Keratinocyte (primary cell): ENCODE results near the gene GSTM5. TPM values are rescaled to one million over a fixed set of nuclear protein-coding genes. Genes with fewer than 3 reads are reported as not detected.
"Not testable (repeated sequence)": the region's sequence is repeated elsewhere in the genome, so short reads cannot be mapped to it uniquely, and the experiment has no call there.

ENCODE experiments used
- DNase-seq: peaks from one replicate; pipeline ENCODE4 v3.0.0-alpha.2; 2011; ENCODE audit warnings: low read depth, missing footprints, low spot score
- FAIRE-seq: peaks from 2 replicates; lab custom pipeline; 2011; peaks lifted over from hg19 to GRCh38; lab: Jason Lieb, UNC
- H2AFZ ChIP-seq: 2 replicates; pipeline ENCODE4 v1.6.0; 2012; ENCODE audit warnings: low read length, control low read depth, inconsistent platforms; ENCODE audit not compliant: control insufficient read depth
- H3K27ac ChIP-seq: 2 replicates; pipeline ENCODE4 v1.5.1; 2011; ENCODE audit warnings: low read length; ENCODE audit not compliant: control insufficient read depth, insufficient read depth
- H3K27me3 ChIP-seq: 3 replicates; pipeline ENCODE4 v1.6.0; 2011; ENCODE audit warnings: low read length; ENCODE audit not compliant: control insufficient read depth, insufficient read depth; ENCODE audit errors: extremely low read depth
- H3K36me3 ChIP-seq, 2 experiments: 2 replicates in 1 of 2; 3 replicates in 1 of 2; pipeline ENCODE4 v1.5.1; 2011; ENCODE audit warnings: low read length in 2 of 2, mild to moderate bottlenecking in 1 of 2; ENCODE audit not compliant: control insufficient read depth in 2 of 2, insufficient read depth in 2 of 2; ENCODE audit errors: extremely low read depth in 1 of 2
- H3K4me1 ChIP-seq: 3 replicates; pipeline ENCODE4 v1.5.1; 2011; ENCODE audit warnings: low read length; ENCODE audit not compliant: control insufficient read depth, insufficient read depth; ENCODE audit errors: extremely low read depth
- H3K4me2 ChIP-seq: 3 replicates; pipeline ENCODE4 v1.6.0; 2011; ENCODE audit warnings: low read depth, low read length; ENCODE audit not compliant: control insufficient read depth, insufficient read depth; ENCODE audit errors: extremely low read depth
- H3K4me3 ChIP-seq, 3 experiments: fragments of 200-600 bp in 1 of 3; sonication (generic) in 1 of 3; 2 replicates in 2 of 3; 3 replicates in 1 of 3; pipeline ENCODE4 v1.5.1; 2011 to 2016; ENCODE audit warnings: low read length in 3 of 3, mild to moderate bottlenecking in 3 of 3, control low read depth in 2 of 3, inconsistent platforms in 1 of 3, low read depth in 1 of 3, mixed read lengths in 1 of 3, mixed run types in 1 of 3, moderate library complexity in 1 of 3; ENCODE audit not compliant: control insufficient read depth in 2 of 3, insufficient read depth in 2 of 3; ENCODE audit errors: extremely low read depth in 1 of 3
- H3K79me2 ChIP-seq: 2 replicates; pipeline ENCODE4 v1.6.0; 2012; ENCODE audit warnings: low read length; ENCODE audit not compliant: control insufficient read depth, insufficient read depth
- H3K9ac ChIP-seq: 3 replicates; pipeline ENCODE4 v1.6.0; 2011; ENCODE audit warnings: low read length; ENCODE audit not compliant: control insufficient read depth, insufficient read depth; ENCODE audit errors: extremely low read depth
- H3K9me1 ChIP-seq: 3 replicates; pipeline ENCODE4 v1.6.0; 2011; ENCODE audit warnings: low read length; ENCODE audit not compliant: control insufficient read depth, insufficient read depth; ENCODE audit errors: extremely low read depth
- H3K9me3 ChIP-seq: 2 replicates; pipeline ENCODE4 v1.5.1; 2012; ENCODE audit warnings: low read depth, low read length; ENCODE audit not compliant: control insufficient read depth
- H4K20me1 ChIP-seq: 3 replicates; pipeline ENCODE4 v1.6.0; 2011; ENCODE audit warnings: low read length; ENCODE audit not compliant: control insufficient read depth, insufficient read depth; ENCODE audit errors: extremely low read depth
- EZH2 ChIP-seq: IDR thresholded peaks from one replicate; pipeline ENCODE4 v1.6.1; 2012; ENCODE audit warnings: inconsistent platforms, mild to moderate bottlenecking, low read length, moderate library complexity
- dilution Hi-C: fragments of 300-500 bp; cut with MboI; formaldehyde crosslinking; loops from one replicate; pipeline ENCODE4 v1.7.0; 2020; ENCODE audit warnings: low sequenced_read_pairs; ENCODE audit not compliant: extremely low pct_ligation_motif_present
- polyA plus RNA-seq, 5 experiments: library from polyadenylated mRNA; depleted of rRNA in 3 of 5; stranded (reverse) in 3 of 5; stranded (forward) in 1 of 5; unstranded in 1 of 5; fragments of >200 nt; gene quantifications; 1 replicate in 1 of 5; 2 replicates in 3 of 5; 3 replicates in 1 of 5; pipeline versions ENCODE4 v1.2.1 to v1.2.3, GENCODE V29; 2011 to 2012; ENCODE audit warnings: missing spikeins in 2 of 5, low read depth in 1 of 5, low replicate concordance in 1 of 5
- TF ChIP-seq, protein P1 (sequence below), 3 experiments: IDR thresholded peaks in 1 of 3; conservative IDR thresholded peaks in 1 of 3; optimal IDR thresholded peaks in 1 of 3; 2 replicates in 2 of 3; 3 replicates in 1 of 3; pipeline versions ENCODE3 to v1.5.1; 2011; ENCODE audit warnings: low read length in 3 of 3, mild to moderate bottlenecking in 3 of 3, moderate library complexity in 2 of 3, control low read depth in 1 of 3, inconsistent platforms in 1 of 3; ENCODE audit not compliant: insufficient read depth in 2 of 3; ENCODE audit errors: extremely low read depth in 1 of 3

The GSTM5 gene
- polyA plus RNA-seq, 1 donor (not counting 4 experiments of a cell fraction or from before 2014, with no cell fraction given), result not detected

GRCh38 chr1:109676683-109677381 is 35.2 kb upstream of the GSTM5 start:
- FAIRE-seq, H3K4me1 ChIP-seq, H3K27ac ChIP-seq, H3K9me3 ChIP-seq, H3K4me2 ChIP-seq, H3K9ac ChIP-seq, H3K4me3 ChIP-seq, dilution Hi-C loops, DNase-seq, H2AFZ ChIP-seq, H3K36me3 ChIP-seq, H3K27me3 ChIP-seq, H3K9me1 ChIP-seq, H3K79me2 ChIP-seq, H4K20me1 ChIP-seq: not testable (repeated sequence)

GRCh38 chr1:109677459-109677858 is 34.6 kb upstream of the GSTM5 start:
- Histone ChIP-seq H3K79me2 (no peaks in the 10 kb centered on the region), H3K4me2 (no peak overlapping the region), H3K9me1 (no peaks in the 10 kb centered on the region), H4K20me1 (no peaks in the 10 kb centered on the region), H3K4me3 (no peak overlapping the region), H3K4me1 (no peaks in the 10 kb centered on the region), H3K9ac (no peak overlapping the region), H3K27ac (no peak overlapping the region), H3K36me3 (no peaks in the 10 kb centered on the region), H2AFZ (no peak overlapping the region), H3K27me3 (no peaks in the 10 kb centered on the region), H3K9me3 (no peaks in the 10 kb centered on the region)
- no peak for FAIRE-seq
- TF ChIP-seq EZH2, result no peak
- TF ChIP-seq, protein P1, sequence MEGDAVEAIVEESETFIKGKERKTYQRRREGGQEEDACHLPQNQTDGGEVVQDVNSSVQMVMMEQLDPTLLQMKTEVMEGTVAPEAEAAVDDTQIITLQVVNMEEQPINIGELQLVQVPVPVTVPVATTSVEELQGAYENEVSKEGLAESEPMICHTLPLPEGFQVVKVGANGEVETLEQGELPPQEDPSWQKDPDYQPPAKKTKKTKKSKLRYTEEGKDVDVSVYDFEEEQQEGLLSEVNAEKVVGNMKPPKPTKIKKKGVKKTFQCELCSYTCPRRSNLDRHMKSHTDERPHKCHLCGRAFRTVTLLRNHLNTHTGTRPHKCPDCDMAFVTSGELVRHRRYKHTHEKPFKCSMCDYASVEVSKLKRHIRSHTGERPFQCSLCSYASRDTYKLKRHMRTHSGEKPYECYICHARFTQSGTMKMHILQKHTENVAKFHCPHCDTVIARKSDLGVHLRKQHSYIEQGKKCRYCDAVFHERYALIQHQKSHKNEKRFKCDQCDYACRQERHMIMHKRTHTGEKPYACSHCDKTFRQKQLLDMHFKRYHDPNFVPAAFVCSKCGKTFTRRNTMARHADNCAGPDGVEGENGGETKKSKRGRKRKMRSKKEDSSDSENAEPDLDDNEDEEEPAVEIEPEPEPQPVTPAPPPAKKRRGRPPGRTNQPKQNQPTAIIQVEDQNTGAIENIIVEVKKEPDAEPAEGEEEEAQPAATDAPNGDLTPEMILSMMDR (optimal IDR thresholded peaks at IDR 0.05 in 1 of 3, IDR thresholded peaks at IDR 0.05 in 1 of 3, conservative IDR thresholded peaks at IDR 0.05 in 1 of 3; ENCODE audit: extremely low read depth in 1 of 3, insufficient read depth in 2 of 3, low read length in 3 of 3), result no peak
- dilution Hi-C loops, result no loop called here
- no peak for DNase-seq

DNA sequence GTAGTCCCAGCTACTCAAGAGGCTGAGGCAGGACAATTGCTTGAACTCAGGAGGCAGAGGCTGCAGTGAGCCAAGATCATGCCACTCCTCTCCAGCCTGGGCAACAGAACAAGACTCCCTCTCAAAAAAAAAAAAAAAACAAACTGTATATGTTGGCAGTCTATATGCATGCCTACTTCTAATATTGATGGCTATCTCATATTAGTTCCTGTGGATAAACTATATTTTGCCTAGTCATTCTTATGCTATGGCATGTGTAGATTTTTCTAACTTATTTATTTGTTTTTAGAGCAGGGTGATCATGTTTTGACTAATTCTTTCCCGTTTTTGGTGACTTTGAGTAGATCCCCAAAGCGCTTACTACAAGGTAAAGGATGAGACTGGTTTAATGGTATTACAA is 33.4 kb upstream of the GSTM5 start:
- DNase-seq, FAIRE-seq, dilution Hi-C loops: not testable (repeated sequence)

DNA sequence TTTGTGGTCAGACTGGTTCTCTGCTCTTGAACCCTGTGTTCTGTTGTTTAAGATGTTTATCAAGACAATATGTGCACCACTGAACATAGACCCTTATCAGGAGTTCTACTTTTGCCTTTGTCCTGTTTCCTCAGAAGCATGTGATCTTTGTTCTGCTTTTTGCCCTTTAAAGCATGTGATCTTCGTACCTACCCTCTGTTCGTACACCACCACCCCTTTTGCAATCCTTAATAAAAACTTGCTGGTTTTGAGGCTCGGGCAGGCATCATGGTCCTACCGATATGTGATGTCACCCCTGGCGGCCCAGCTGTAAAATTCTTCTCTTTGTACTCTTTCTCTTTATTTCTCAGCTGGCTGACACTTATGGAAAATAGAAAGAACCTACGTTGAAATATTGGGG is 27.3 kb upstream of the GSTM5 start:
- H3K27me3 ChIP-seq, H3K4me2 ChIP-seq, H4K20me1 ChIP-seq, H2AFZ ChIP-seq, H3K9ac ChIP-seq, H3K4me3 ChIP-seq, FAIRE-seq, H3K9me3 ChIP-seq, H3K27ac ChIP-seq, H3K79me2 ChIP-seq, H3K4me1 ChIP-seq, DNase-seq, H3K9me1 ChIP-seq, dilution Hi-C loops, H3K36me3 ChIP-seq: not testable (repeated sequence)

More for the DNA sequence above, 33.4 kb upstream of the GSTM5 start:
- H3K4me2 ChIP-seq, H3K79me2 ChIP-seq, H3K27me3 ChIP-seq, H3K4me1 ChIP-seq, H3K9ac ChIP-seq, H4K20me1 ChIP-seq, H2AFZ ChIP-seq, H3K27ac ChIP-seq, H3K9me1 ChIP-seq, H3K4me3 ChIP-seq, H3K36me3 ChIP-seq, H3K9me3 ChIP-seq: not testable (repeated sequence)
